Activated CD4-positive, alpha-beta T cell treated with anti-CD3 and anti-CD28 coated beads for 36 hours (primary cell): ENCODE measurements around the gene SPPL2A. TPM values are rescaled to one million over a fixed set of nuclear protein-coding genes. Genes with fewer than 3 reads are reported as not detected.
"Not testable (repeated sequence)": the region's sequence is repeated elsewhere in the genome, so short reads cannot be mapped to it uniquely, and the experiment has no call there.

ENCODE experiments used
- ATAC-seq: fragments of 200-7000 bp; cut with Tn5 transposase; one replicate; pipeline ENCODE4 v1.10.0; 2021; ENCODE audit warnings: mild to moderate bottlenecking, moderate library complexity
- CTCF ChIA-PET: fragments of 350-600 bp; sonication (Branson Sonifier 250); formaldehyde crosslinking; loops from one replicate; lab custom pipeline; 2021; ENCODE audit warnings: antibody characterized with exemption; lab: Charles Lee
- POLR2A ChIA-PET: fragments of 350-600 bp; sonication (Branson Sonifier 250); formaldehyde crosslinking; loops from one replicate; lab custom pipeline; 2021; ENCODE audit warnings: antibody characterized with exemption, inconsistent platforms; lab: Charles Lee
- DNase-seq: peaks from one replicate; pipeline ENCODE4 v3.0.0-alpha.2; 2020
- H3K27ac Mint-ChIP-seq: one replicate; pipeline ENCODE4 v1.8.0; 2021; ENCODE audit warnings: mixed read lengths
- H3K27me3 Mint-ChIP-seq: one replicate; pipeline ENCODE4 v1.8.0; 2021; ENCODE audit warnings: mixed read lengths
- H3K36me3 Mint-ChIP-seq: one replicate; pipeline ENCODE4 v1.8.0; 2021; ENCODE audit warnings: low read depth, mixed read lengths
- H3K4me1 Mint-ChIP-seq: one replicate; pipeline ENCODE4 v1.8.0; 2021; ENCODE audit warnings: mixed read lengths
- H3K4me3 Mint-ChIP-seq: one replicate; pipeline ENCODE4 v1.8.0; 2021; ENCODE audit warnings: mild to moderate bottlenecking, moderate library complexity, mixed read lengths
- H3K9me3 Mint-ChIP-seq: one replicate; pipeline ENCODE4 v1.8.0; 2021; ENCODE audit warnings: low read depth, mixed read lengths
- intact Hi-C, 2 experiments: fragments of 100-400 bp; cut with DNase I in 1 of 2; cut with micrococcal nuclease in 1 of 2; formaldehyde crosslinking; loops; one replicate each; pipeline versions ENCODE4 v1.14.2 to v1.15.1; 2022 to 2024; cut with DNase I, micrococcal nuclease
- total RNA-seq, 2 experiments: library from RNA; stranded (reverse); gene quantifications; one replicate each; pipeline ENCODE4 v1.2.3, GENCODE V29; 2021

The SPPL2A gene
- 10 to 100 TPM; 53.1 to 66.1 TPM for total RNA-seq

- peak within 1 kb of the TSS; percentile 82 for H3K4me3 Mint-ChIP-seq
- H3K9me3 Mint-ChIP-seq = no peaks in the 10 kb centered on the region
- peaks cover 25% of the 10 kb centered on the region for H3K36me3 Mint-ChIP-seq
- no peaks in the 10 kb centered on the region for H3K27me3 Mint-ChIP-seq
- POLR2A ChIA-PET = interaction anchor here (0.6 to 1.8 kb wide), 4 partner anchors 34 to 1191 kb away, joined by 5 to 10 read pairs (median 7); partner anchors contain the start of gene TRPM7
- DNase-seq (peak; percentile 96), ATAC-seq (peak; percentile 90)
- CTCF ChIA-PET = interaction anchor here (0.8 to 2.7 kb wide), 3 partner anchors 99 to 121 kb away, joined by 3 to 7 read pairs (median 3); no protein-coding TSS in a partner anchor
- peak within 1 kb of the TSS; percentile 99 for H3K27ac Mint-ChIP-seq
- intact Hi-C loops = loop anchor here (1.0 to 10.0 kb wide), 16 partner anchors 79 to 1253 kb away; partner anchors contain the start of genes DTWD1 (in 1 of the 2), FAM227B (in 1 of the 2), GABPB1 (in 1 of the 2) and LYSMD2 (in 1 of the 2)
- peaks cover 50% of the 10 kb centered on the region for H3K4me1 Mint-ChIP-seq
Observed at GRCh38 chr15:50765195-50765967, at the start of gene SPPL2A. SPPL2A (minus strand) TSS chr15:50765706; CDS start chr15:50765533, 173 bp downstream.

- intact Hi-C loops = loop anchor here in 1 of 2 experiments (5.0 kb wide), 1 partner anchor 53 kb away; no protein-coding TSS in a partner anchor
Observed at GRCh38 chr15:50814634-50815033, 49.1 kb upstream of the SPPL2A start.

GRCh38 chr15:50813865-50814264, 48.4 kb upstream of the SPPL2A start:
- Mint-ChIP-seq H3K36me3 (no peaks in the 10 kb centered on the region), H3K27me3 (peaks cover 7% of the 10 kb centered on the region), H3K9me3 (no peaks in the 10 kb centered on the region), H3K4me3 (no peak overlapping the region), H3K27ac (no peak overlapping the region), H3K4me1 (no peaks in the 10 kb centered on the region)
- intact Hi-C loops = loop anchor here in 1 of 2 experiments (5.0 kb wide), 1 partner anchor 53 kb away; no protein-coding TSS in a partner anchor
- CTCF ChIA-PET = no interaction called here
- POLR2A ChIA-PET = no interaction called here
- DNase-seq = no peak
- ATAC-seq = no peak

More at GRCh38 chr15:50814634-50815033, 49.1 kb upstream of the SPPL2A start:
- peaks cover 7% of the 10 kb centered on the region for H3K27me3 Mint-ChIP-seq
- ATAC-seq = no peak
- H3K4me3 Mint-ChIP-seq = no peak overlapping the region
- H3K27ac Mint-ChIP-seq = no peak overlapping the region
- ChIA-PET POLR2A (no interaction called here), CTCF (no interaction called here)
- no peaks in the 10 kb centered on the region for H3K4me1 Mint-ChIP-seq
- no peaks in the 10 kb centered on the region for H3K9me3 Mint-ChIP-seq
- no peak for DNase-seq
- H3K36me3 Mint-ChIP-seq = no peaks in the 10 kb centered on the region

- Mint-ChIP-seq H3K36me3 (no peaks in the 10 kb centered on the region), H3K4me1 (no peaks in the 10 kb centered on the region), H3K9me3 (no peaks in the 10 kb centered on the region), H3K4me3 (no peak overlapping the region), H3K27me3 (peaks cover 5% of the 10 kb centered on the region), H3K27ac (no peak overlapping the region)
- POLR2A ChIA-PET = no interaction called here
- CTCF ChIA-PET = no interaction called here
- intact Hi-C loops = loop anchor here in 1 of 2 experiments (5.0 kb wide), 1 partner anchor 54 kb away; no protein-coding TSS in a partner anchor
- no peak for ATAC-seq
- DNase-seq = no peak
Observed at GRCh38 chr15:50813089-50813488, 47.6 kb upstream of the SPPL2A start.

- POLR2A ChIA-PET = not testable (repeated sequence)
Observed at GRCh38 chr15:50812181-50812506, 46.6 kb upstream of the SPPL2A start.

GRCh38 chr15:50811461-50812180, 46.1 kb upstream of the SPPL2A start:
- H3K4me1 Mint-ChIP-seq, POLR2A ChIA-PET, ATAC-seq, H3K27me3 Mint-ChIP-seq, H3K27ac Mint-ChIP-seq, CTCF ChIA-PET, H3K4me3 Mint-ChIP-seq, H3K9me3 Mint-ChIP-seq, H3K36me3 Mint-ChIP-seq, DNase-seq: not testable (repeated sequence)
- intact Hi-C loops = loop anchor here in 1 of 2 experiments (5.0 kb wide), 1 partner anchor 56 kb away; no protein-coding TSS in a partner anchor

More at GRCh38 chr15:50812181-50812506, 46.6 kb upstream of the SPPL2A start:
- CTCF ChIA-PET, DNase-seq, H3K36me3 Mint-ChIP-seq, H3K27ac Mint-ChIP-seq, H3K27me3 Mint-ChIP-seq, ATAC-seq, H3K4me1 Mint-ChIP-seq, H3K4me3 Mint-ChIP-seq, H3K9me3 Mint-ChIP-seq: not testable (repeated sequence)
- intact Hi-C loops = loop anchor here in 1 of 2 experiments (5.0 kb wide), 1 partner anchor 55 kb away; no protein-coding TSS in a partner anchor

GRCh38 chr15:50810128-50810527, 44.6 kb upstream of the SPPL2A start:
- Mint-ChIP-seq H3K27me3 (no peaks in the 10 kb centered on the region), H3K4me1 (no peaks in the 10 kb centered on the region), H3K36me3 (no peaks in the 10 kb centered on the region), H3K4me3 (no peak overlapping the region), H3K9me3 (no peaks in the 10 kb centered on the region), H3K27ac (no peak overlapping the region)
- POLR2A ChIA-PET = no interaction called here
- CTCF ChIA-PET = no interaction called here
- ATAC-seq = no peak
- DNase-seq = no peak
- intact Hi-C loops = loop anchor here in 1 of 2 experiments (5.0 kb wide), 1 partner anchor 57 kb away; no protein-coding TSS in a partner anchor

- H3K27ac Mint-ChIP-seq = no peak overlapping the region
Observed at GRCh38 chr15:50808728-50809127, 43.2 kb upstream of the SPPL2A start.

GRCh38 chr15:50803479-50804180, 38.1 kb upstream of the SPPL2A start:
- peaks cover 3% of the 10 kb centered on the region for H3K4me1 Mint-ChIP-seq
- ChIA-PET POLR2A (no interaction called here), CTCF (interaction anchor here (0.6 kb wide), 2 partner anchors 9 to 25 kb away, joined by 3 to 4 read pairs; no protein-coding TSS in a partner anchor)
- no peaks in the 10 kb centered on the region for H3K36me3 Mint-ChIP-seq
- H3K9me3 Mint-ChIP-seq = no peaks in the 10 kb centered on the region
- no peak overlapping the region for H3K27ac Mint-ChIP-seq
- no peak for ATAC-seq
- intact Hi-C loops = no loop called here
- H3K27me3 Mint-ChIP-seq = no peaks in the 10 kb centered on the region
- DNase-seq = no peak
- H3K4me3 Mint-ChIP-seq = no peak overlapping the region

More at GRCh38 chr15:50808728-50809127, 43.2 kb upstream of the SPPL2A start:
- Mint-ChIP-seq H3K36me3 (no peaks in the 10 kb centered on the region), H3K4me1 (no peaks in the 10 kb centered on the region), H3K4me3 (no peak overlapping the region), H3K27me3 (no peaks in the 10 kb centered on the region), H3K9me3 (no peaks in the 10 kb centered on the region)
- no peak for DNase-seq
- POLR2A ChIA-PET = no interaction called here
- CTCF ChIA-PET = no interaction called here
- ATAC-seq = no peak
- intact Hi-C loops = no loop called here

GRCh38 chr15:50800715-50801114, 35.2 kb upstream of the SPPL2A start:
- ChIA-PET POLR2A (interaction anchor here (0.5 kb wide), 1 partner anchor 20 kb away, joined by 3 read pairs; no protein-coding TSS in a partner anchor), CTCF (no interaction called here)
- no peaks in the 10 kb centered on the region for H3K9me3 Mint-ChIP-seq
- H3K4me3 Mint-ChIP-seq = no peak overlapping the region
- DNase-seq (no peak), ATAC-seq (no peak)
- no peaks in the 10 kb centered on the region for H3K27me3 Mint-ChIP-seq
- H3K27ac Mint-ChIP-seq = no peak overlapping the region
- intact Hi-C loops = no loop called here
- peaks cover 5% of the 10 kb centered on the region for H3K4me1 Mint-ChIP-seq
- no peaks in the 10 kb centered on the region for H3K36me3 Mint-ChIP-seq

- DNase-seq = peak; percentile 11
- Mint-ChIP-seq H3K27me3 (no peaks in the 10 kb centered on the region), H3K9me3 (no peaks in the 10 kb centered on the region), H3K36me3 (no peaks in the 10 kb centered on the region), H3K27ac (no peak overlapping the region), H3K4me1 (peaks cover 5% of the 10 kb centered on the region), H3K4me3 (no peak overlapping the region)
- intact Hi-C loops = no loop called here
- ChIA-PET CTCF (interaction anchor here (0.9 to 1.0 kb wide), 2 partner anchors 20 to 78 kb away, joined by 3 to 4 read pairs; no protein-coding TSS in a partner anchor), POLR2A (no interaction called here)
- no peak for ATAC-seq
Observed at GRCh38 chr15:50798684-50799083, 33.2 kb upstream of the SPPL2A start.
